Muscle of leg (tissue), 11 donors: ENCODE data around the gene METTL16. TPM values are rescaled to one million over a fixed set of nuclear protein-coding genes. Genes with fewer than 3 reads are reported as not detected.
"Not testable (repeated sequence)": the region's sequence is repeated elsewhere in the genome, so short reads cannot be mapped to it uniquely, and the experiment has no call there.

Source experiments
- DNase-seq: peaks from one replicate; pipeline ENCODE4 v3.0.0; 2013
- H3K27ac ChIP-seq: one replicate; pipeline ENCODE4 v1.5.1; 2013; ENCODE audit warnings: mild to moderate bottlenecking, low read length, control low read depth
- H3K27me3 ChIP-seq: one replicate; pipeline ENCODE4 v1.6.1; 2013; ENCODE audit warnings: low read length; ENCODE audit not compliant: control insufficient read depth, insufficient read depth
- H3K36me3 ChIP-seq: one replicate; pipeline ENCODE4 v1.6.1; 2013; ENCODE audit warnings: low read length; ENCODE audit not compliant: control insufficient read depth, insufficient read depth
- H3K4me1 ChIP-seq: one replicate; pipeline ENCODE4 v1.6.1; 2013; ENCODE audit warnings: low read length; ENCODE audit not compliant: control insufficient read depth, insufficient read depth
- H3K4me3 ChIP-seq: one replicate; pipeline ENCODE4 v1.5.1; 2013; ENCODE audit warnings: low read length, control low read depth
- H3K9me3 ChIP-seq: replicated peaks from 2 replicates; pipeline ENCODE4 v1.6.1; 2013; ENCODE audit warnings: low read depth, low read length; ENCODE audit not compliant: control insufficient read depth
- WGBS: methylation state at CpG from one replicate; pipeline ENCODE4 v1.1.5; 2013; ENCODE audit warnings: missing lambda C conversion rate; ENCODE audit not compliant: insufficient coverage; 5-methylcytosine and 5-hydroxymethylcytosine counted together
- polyA plus RNA-seq, 8 donors: library from polyadenylated mRNA; unstranded; fragments of 120-200 nt; gene quantifications; one replicate each; pipeline versions ENCODE4 v1.2.1 to v1.2.3, GENCODE V29; 2013; ENCODE audit warnings: inconsistent platforms in 1 of 8, low replicate concordance in 1 of 8; ENCODE audit not compliant: insufficient read length in 8 of 8, insufficient read depth in 1 of 8
- total RNA-seq: library from RNA; stranded (reverse); fragments of 120-200 nt; gene quantifications from one replicate; pipeline ENCODE4 v1.2.4, GENCODE V29; 2013

METTL16 gene
- total and polyA plus RNA-seq, 9 donors: 15.5 to 24.1 (median 20.5) TPM

DNA sequence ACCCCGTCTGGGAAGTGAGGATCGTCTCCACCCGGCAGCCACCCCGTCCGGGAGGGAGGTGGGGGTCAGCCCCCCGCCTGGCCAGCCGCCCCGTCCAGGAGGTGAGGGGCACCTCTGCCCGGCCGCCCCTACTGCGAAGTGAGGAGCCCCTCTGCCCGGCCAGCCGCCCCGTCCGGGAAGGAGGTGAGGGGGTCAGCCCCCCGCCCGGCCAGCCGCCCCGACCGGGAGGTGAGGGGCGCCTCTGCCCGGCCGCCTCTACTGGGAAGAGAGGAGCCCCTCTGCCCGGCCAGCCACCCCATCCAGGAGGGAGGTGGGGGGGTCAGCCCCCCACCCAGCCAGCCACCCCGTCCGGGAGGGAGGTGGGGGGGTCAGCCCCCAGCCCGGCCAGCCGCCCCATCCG is 4.7 kb downstream of the METTL16 start:
- H3K27ac ChIP-seq, H3K9me3 ChIP-seq, H3K36me3 ChIP-seq, DNase-seq, H3K4me3 ChIP-seq, H3K27me3 ChIP-seq, H3K4me1 ChIP-seq: not testable (repeated sequence)
- WGBS: 100% methylated on average over 6 of the region's 29 CpGs

DNA sequence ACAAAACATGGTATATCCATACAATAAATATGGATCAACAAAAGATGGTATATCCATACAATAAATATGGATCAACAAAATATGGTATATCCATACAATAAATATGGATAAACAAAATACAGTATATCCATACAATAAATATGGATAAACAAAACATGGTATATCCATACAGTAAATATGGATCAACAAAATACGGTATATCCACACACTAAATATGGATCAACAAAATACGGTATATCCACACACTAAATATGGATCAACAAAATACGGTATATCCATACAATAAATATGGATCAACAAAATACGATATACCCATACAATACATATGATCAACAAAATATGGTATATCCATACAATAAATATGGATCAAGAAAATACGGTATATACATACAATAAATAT is 8.1 kb downstream of the METTL16 start:
- Histone ChIP-seq H3K27ac (no peak overlapping the region), H3K9me3 (peaks cover 10% of the 10 kb centered on the region), H3K36me3 (peaks cover 21% of the 10 kb centered on the region), H3K27me3 (no peaks in the 10 kb centered on the region), H3K4me1 (no peaks in the 10 kb centered on the region), H3K4me3 (no peak overlapping the region)
- DNase-seq: no peak
- WGBS: no CpG with 5 or more reads among the region's 5 CpGs

DNA sequence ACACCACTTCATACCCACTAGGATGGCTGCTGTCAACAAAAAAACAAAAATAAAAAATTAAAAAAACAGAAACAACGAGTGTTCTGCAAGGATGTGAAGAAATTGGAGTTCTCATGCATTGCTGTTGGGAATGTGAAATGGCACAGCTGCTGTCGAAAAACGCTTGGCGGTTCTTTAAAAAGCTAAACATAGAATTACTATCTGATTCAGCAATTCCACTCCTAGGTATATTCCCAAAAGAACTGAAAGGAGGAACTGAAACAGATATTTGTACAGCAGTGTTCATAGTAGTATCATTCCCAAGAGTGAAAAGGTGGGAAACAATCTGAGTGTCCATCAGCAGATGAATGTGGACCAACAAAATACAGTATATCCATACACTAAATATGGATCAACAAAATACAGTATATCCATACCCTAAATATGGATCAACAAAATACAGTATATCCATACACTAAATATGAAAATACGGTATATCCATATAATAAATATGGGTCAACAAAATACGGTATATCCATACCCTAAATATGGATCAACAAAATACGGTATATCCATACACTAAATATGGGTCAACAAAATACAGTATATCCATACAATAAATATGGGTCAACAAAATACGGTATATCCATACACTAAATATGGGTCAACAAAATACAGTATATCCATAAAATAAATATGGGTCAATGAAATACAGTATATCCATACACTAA is 8.7 kb downstream of the METTL16 start:
- Histone ChIP-seq H3K9me3 (peaks cover 10% of the 10 kb centered on the region), H3K27me3 (no peaks in the 10 kb centered on the region), H3K4me1 (no peaks in the 10 kb centered on the region), H3K4me3 (no peak overlapping the region), H3K27ac (no peak overlapping the region), H3K36me3 (peaks cover 21% of the 10 kb centered on the region)
- DNase-seq: no peak
- no CpG with 5 or more reads among the region's 8 CpGs for WGBS

DNA sequence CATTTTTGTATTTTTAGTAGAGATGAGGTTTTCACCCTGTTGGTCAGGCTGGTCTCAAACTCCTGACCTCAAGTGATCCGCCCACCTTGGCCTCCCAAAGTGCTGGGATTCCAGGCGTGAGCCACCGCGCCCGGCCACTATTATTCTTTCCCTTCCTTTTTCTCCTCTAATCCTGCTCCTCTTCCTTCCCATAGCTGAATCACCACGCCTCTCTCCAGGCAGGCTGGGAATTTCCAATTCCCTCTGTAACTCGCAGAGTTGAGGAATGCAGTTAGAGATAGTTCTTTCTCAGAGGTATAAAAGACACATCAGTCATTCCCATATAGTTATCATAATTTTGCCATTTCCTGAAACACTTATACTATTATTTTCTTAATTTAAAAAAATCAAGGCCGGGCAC is 11.2 kb downstream of the METTL16 start:
- Histone ChIP-seq H3K36me3 (peaks cover 18% of the 10 kb centered on the region), H3K27me3 (no peaks in the 10 kb centered on the region), H3K9me3 (peaks cover 7% of the 10 kb centered on the region), H3K27ac (no peak overlapping the region), H3K4me3 (no peak overlapping the region), H3K4me1 (no peaks in the 10 kb centered on the region)
- DNase-seq: no peak
- 88% methylated on average over 1 of the region's 8 CpGs for WGBS

DNA sequence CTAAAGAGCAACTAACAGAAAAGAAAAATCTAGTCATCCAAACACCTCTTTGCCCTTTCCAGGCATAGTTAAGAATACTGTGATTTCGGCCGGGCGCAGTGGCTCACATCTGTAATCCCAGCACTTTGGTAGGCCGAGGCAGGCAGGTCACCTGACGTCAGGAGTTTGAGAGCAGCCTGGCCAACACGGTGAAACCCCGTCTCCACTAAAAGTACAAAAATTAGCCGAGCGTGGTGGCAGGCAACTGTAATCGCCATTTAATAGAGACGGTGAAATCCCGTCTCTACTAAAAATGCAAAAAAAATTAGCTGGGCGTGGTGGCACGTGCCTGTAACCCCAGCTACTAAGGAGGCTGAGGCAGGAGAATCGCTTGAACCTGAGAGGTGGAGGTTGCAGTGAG is 22.4 kb downstream of the METTL16 start:
- 95% methylated on average over 14 of the region's 15 CpGs for WGBS

DNA sequence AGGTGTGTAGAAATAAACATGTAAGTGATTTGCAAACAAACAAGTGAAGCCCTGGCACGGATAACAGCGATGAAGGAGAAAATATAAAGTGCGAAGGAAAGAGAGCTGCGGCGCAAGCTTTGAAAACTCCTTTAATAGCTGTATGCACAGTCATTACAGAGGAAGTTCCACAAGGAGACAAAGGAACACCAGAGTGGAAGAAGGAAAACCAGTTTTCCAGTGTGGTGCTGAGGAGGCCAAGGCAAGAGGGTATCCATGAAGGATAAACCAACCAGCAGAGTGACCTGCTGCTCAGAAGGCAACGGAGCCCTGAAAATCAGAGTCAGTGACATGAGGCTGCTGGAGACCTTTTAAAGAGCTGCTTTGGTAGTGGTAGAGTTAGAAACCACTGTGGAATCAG is 24.4 kb downstream of the METTL16 start:
- WGBS: 93% methylated on average over 4 of the region's 6 CpGs
- Histone ChIP-seq H3K4me1 (no peaks in the 10 kb centered on the region), H3K36me3 (no peaks in the 10 kb centered on the region), H3K4me3 (no peak overlapping the region), H3K27ac (no peak overlapping the region), H3K9me3 (no peaks in the 10 kb centered on the region), H3K27me3 (no peaks in the 10 kb centered on the region)
- no peak for DNase-seq

More for the DNA sequence above, 22.4 kb downstream of the METTL16 start:
- not testable (repeated sequence) for H3K9me3 ChIP-seq, DNase-seq, H3K27ac ChIP-seq, H3K27me3 ChIP-seq, H3K36me3 ChIP-seq, H3K4me1 ChIP-seq, H3K4me3 ChIP-seq

DNA sequence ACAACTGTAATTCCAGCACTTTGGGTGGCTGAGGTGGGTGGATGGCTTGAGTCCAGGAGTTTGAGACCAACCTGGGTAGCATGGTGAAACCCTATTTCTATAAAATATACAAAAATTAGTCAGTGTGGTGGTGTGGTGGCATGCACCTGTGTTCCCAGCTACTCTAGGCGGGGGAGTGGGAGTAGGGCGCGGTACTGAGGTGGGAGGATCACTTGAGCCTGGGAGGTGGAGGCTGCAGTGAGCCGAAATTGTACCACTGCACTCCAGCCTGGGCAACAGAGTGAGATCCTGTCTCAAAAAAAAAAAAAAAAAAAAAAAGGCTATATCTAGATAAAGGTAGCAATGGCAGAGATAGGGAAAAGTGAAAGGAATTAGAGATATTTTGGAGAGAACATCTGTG is 25.0 kb downstream of the METTL16 start:
- H3K4me1 ChIP-seq, H3K36me3 ChIP-seq, H3K27me3 ChIP-seq, DNase-seq, H3K9me3 ChIP-seq, H3K27ac ChIP-seq, H3K4me3 ChIP-seq: not testable (repeated sequence)
- WGBS: 100% methylated on average over 1 of the region's 4 CpGs

DNA sequence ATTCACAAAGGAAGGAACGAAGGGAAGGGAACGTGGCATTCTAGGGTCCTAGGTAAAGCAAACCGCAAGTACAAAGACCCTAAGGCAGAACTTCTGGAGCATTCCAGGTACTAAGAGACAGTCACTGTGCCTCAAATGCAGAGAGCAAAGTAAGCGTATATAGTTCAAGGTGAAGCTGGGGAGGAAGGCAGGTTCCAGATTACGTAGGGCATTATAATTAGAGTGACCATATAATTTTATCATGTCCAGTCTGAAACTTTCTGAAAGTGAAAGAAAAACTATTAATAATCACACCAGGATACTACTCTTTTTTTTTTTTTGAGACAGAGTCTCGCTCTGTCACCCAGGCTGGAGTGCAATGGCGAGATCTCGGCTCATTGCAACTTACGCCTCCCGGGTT is 25.7 kb downstream of the METTL16 start:
- DNase-seq: no peak
- no peaks in the 10 kb centered on the region for H3K36me3 ChIP-seq
- no peak overlapping the region for H3K4me3 ChIP-seq
- no peak overlapping the region for H3K27ac ChIP-seq
- no peaks in the 10 kb centered on the region for H3K4me1 ChIP-seq
- WGBS: 92% methylated on average over 5 of the region's 10 CpGs
- H3K9me3 ChIP-seq: no peaks in the 10 kb centered on the region
- no peaks in the 10 kb centered on the region for H3K27me3 ChIP-seq

DNA sequence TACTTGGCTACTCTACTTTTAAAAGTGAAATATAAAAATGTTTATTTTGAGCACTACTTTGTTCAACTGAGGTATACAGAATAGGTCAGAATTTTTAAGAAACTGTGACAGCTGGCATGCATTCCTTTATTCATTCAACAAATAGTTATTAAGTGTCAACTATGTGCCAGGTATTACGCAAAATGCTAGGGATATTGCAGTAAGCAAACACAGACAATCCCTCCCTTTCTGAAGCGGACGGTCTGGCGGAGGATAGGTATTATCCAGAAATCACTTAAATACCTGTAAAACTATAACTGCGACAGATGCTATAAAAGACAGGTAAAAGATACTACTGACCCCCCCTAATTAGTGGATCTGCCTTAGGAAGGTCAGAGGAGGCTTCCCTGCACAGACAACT is 26.1 kb downstream of the METTL16 start:
- no peaks in the 10 kb centered on the region for H3K4me1 ChIP-seq
- no peaks in the 10 kb centered on the region for H3K9me3 ChIP-seq
- no CpG with 5 or more reads among the region's 5 CpGs for WGBS
- no peaks in the 10 kb centered on the region for H3K27me3 ChIP-seq
- no peaks in the 10 kb centered on the region for H3K36me3 ChIP-seq
- no peak overlapping the region for H3K27ac ChIP-seq
- DNase-seq: no peak
- H3K4me3 ChIP-seq: no peak overlapping the region

DNA sequence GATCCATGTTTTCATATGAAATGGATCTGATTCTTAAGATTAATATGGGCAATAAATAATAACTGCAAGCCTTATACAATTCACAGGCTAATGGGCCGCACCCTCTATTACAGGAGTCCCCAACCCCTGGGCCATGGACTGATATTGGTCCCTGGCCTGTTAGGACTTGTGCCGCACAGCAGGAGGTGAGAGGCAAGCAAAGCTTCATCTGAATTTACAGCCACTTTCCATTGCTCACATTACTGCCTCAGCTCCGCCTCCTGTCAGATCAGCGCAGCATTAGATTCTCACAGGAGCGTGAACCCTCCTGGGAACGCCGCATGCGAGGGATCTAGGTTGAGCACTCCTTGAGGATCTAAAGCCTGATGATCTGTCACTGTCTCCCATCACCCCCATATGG is 26.8 kb downstream of the METTL16 start:
- no peak for DNase-seq
- Histone ChIP-seq H3K27ac (no peak overlapping the region), H3K4me3 (no peak overlapping the region), H3K9me3 (no peaks in the 10 kb centered on the region), H3K4me1 (no peaks in the 10 kb centered on the region), H3K36me3 (no peaks in the 10 kb centered on the region), H3K27me3 (no peaks in the 10 kb centered on the region)
- 92% methylated on average over 3 of the region's 8 CpGs for WGBS

DNA sequence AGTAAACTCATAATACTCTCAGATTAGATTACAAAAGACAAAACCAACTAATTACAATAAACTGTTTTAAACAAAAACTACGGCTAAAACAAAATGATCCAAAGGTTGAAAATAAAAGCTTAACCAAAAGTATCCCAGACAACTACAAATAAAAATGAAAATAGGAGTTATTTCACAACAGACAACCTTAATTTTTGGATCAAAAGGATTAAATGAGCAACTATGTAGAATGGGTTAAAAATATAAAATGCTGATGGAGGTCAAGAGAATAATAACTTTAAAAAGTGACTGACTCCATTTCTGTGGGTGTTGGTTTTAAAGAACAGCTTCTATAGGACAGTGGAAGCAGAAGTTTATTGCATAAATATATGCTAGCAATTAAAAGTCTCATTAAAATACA is 28.6 kb downstream of the METTL16 start:
- Histone ChIP-seq H3K36me3 (peaks cover 3% of the 10 kb centered on the region), H3K9me3 (no peaks in the 10 kb centered on the region), H3K4me1 (no peaks in the 10 kb centered on the region), H3K4me3 (no peak overlapping the region), H3K27ac (no peak overlapping the region), H3K27me3 (no peaks in the 10 kb centered on the region)
- DNase-seq: no peak
- no CpG with 5 or more reads among the region's 1 CpG for WGBS
